ENCODE data around the gene MRPL36. TPM values are rescaled to one million over a fixed set of nuclear protein-coding genes. Genes with fewer than 3 reads are reported as not detected.

The MRPL36 gene
- total RNA-seq, 2 experiments from 2014 or later = 110 to 111 TPM

- ChIA-PET CTCF (interaction anchor here (1.2 to 2.1 kb wide), 2 partner anchors 8 to 29 kb away, joined by 4 read pairs; partner anchors contain the start of gene MRPL36), POLR2A (no interaction called here)
Measured at GRCh38 chr5:1771149-1772065, 28.2 kb downstream of the MRPL36 start.

DNA sequence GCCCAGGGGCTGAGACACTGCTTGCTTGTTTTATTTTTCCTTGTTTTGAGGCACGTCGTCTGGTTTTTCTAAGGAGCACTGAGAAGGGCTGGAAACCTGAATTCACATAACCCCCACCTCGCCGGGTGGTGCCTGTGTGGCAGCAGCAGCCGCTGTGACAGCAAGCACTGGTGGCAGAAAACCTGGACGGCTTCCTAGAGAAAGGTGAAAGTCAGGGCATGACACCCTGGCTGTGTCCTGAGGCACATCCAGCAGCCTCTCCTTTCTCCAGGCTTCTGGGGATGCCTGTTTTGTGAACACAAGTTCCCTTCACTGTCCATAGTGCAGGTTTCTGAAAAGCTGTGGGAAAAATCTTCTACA lies 29.2 kb downstream of the MRPL36 start:
- CTCF ChIA-PET = no interaction called here
- POLR2A ChIA-PET = no interaction called here

- ChIA-PET CTCF (no interaction called here), POLR2A (no interaction called here)
Measured at GRCh38 chr5:1769752-1770442, 29.7 kb downstream of the MRPL36 start.

DNA sequence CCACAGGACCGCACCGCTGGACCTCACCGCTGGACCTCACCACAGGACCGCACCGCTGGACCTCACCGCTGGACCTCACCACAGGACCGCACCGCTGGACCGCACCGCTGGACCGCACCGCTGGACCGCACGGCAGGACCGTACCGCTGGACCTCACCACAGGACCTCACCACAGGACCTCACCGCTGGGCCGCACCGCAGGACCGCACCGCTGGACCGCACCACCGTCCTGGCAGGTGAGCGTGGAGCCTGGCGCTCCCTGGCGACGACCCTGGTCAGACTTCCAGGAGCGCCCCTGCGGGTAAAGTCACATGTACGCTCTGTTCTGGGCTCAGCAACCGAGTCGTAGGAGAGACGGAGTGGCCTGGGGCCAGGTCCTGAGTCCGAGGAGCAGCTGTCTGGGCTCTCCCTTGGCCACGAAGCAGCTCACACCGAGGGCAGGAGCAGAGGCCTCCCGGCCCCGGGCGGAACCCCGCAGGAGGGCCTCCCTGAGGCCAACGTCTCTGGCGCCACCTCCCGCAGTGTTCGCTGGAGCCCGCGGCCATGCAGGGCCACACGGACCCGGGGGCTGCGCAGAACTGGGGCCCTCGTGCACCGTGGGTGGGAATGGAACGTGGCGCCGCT lies 30.5 kb downstream of the MRPL36 start:
- CTCF ChIA-PET = no interaction called here
- POLR2A ChIA-PET = no interaction called here

GRCh38 chr5:1768283-1769000 lies 31.2 kb downstream of the MRPL36 start:
- POLR2A ChIA-PET = no interaction called here

DNA sequence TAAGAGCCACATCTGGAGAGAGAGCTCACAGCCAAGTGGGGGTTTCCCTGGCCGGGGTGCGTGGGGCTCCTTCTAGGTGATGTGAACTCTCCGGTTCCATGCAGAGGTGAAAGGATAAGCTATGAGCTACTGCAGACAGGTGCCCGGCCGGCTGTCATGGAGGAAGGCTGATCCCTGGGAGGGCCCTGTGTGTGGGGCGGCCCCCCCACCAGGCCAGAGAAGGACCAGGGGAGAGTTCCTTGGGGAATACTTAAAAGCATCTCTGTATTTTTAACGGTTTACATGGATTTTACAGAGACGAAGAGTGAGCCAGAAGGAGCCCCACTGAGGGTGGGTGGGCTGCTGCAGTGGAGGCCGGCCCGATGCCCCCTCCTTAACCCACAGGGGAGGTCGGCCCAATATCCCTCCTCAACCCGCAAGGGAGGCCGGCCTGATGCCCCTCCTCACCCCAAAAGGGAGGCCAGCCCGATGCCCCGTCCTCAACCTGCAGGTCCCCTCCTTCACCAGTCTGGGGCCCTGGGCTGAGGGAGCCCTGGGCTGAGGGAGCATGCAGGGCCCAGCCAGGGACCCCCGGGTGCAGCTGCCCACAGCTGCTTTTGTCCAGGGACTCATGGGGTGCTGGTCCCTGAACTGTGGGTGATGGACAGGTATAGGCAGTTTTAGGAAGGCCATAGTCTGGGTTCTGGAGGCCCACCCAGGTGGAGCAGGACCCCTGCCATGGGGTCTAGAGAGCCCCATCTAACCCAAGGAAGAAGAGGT lies 31.9 kb downstream of the MRPL36 start:
- ChIA-PET CTCF (no interaction called here), POLR2A (no interaction called here)

More at GRCh38 chr5:1768283-1769000, 31.2 kb downstream of the MRPL36 start:
- CTCF ChIA-PET = no interaction called here

- ChIA-PET CTCF (no interaction called here), POLR2A (no interaction called here)
Measured at GRCh38 chr5:1765880-1766235, 33.8 kb downstream of the MRPL36 start.

GRCh38 chr5:1765141-1765879 lies 34.3 kb downstream of the MRPL36 start:
- ChIA-PET CTCF (interaction anchor here (0.6 kb wide), 1 partner anchor 253 kb away, joined by 3 read pairs; no protein-coding TSS in a partner anchor), POLR2A (no interaction called here)

DNA sequence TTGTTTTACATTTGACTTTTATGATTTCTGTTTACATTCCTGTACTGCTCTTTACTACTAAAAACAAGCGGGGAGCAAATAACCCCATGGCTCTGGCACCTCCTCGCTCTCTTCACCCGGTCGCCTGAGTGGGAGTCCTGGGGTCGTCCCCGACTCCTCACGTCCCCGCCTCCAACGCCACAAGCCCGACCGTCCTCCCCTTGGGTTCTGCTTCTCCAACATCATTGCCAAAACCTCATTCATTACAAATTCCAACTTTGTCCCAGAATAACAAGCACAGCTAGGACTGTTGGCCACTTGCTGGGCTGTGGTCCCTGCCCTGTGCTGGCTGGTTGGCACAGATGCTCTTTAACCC lies 35.1 kb downstream of the MRPL36 start:
- CTCF ChIA-PET = interaction anchor here (0.6 kb wide), 1 partner anchor 254 kb away, joined by 3 read pairs; no protein-coding TSS in a partner anchor
- POLR2A ChIA-PET = no interaction called here

- CTCF ChIA-PET = interaction anchor here (0.9 kb wide), 1 partner anchor 9 kb away, joined by 4 read pairs; no protein-coding TSS in a partner anchor
- POLR2A ChIA-PET = no interaction called here
Measured at GRCh38 chr5:1763960-1764605, 35.6 kb downstream of the MRPL36 start.

DNA sequence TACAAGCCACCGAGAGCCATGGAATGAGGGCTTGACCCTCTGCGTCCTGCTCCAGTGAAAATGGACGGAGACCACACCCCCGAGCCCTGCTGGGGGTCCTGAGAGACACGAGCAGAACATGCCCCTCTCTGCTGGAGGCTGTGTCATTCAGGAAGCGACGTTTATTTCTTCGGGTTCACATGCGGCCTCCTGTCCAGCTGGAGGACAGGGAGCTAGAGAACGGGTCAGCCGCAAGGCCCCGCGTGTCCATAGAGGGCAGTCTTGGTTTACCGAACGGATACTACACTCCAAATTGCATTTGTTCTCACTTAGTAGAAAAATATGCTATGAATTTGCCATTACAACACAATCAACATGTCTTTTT lies 36.1 kb downstream of the MRPL36 start:
- ChIA-PET POLR2A (no interaction called here), CTCF (interaction anchor here (0.9 to 1.0 kb wide), 2 partner anchors 9 to 11 kb away, joined by 3 to 4 read pairs; no protein-coding TSS in a partner anchor)

- POLR2A ChIA-PET = no interaction called here
Measured at GRCh38 chr5:1762883-1763547, 36.6 kb downstream of the MRPL36 start.

GRCh38 chr5:1762121-1762882 lies 37.3 kb downstream of the MRPL36 start:
- CTCF ChIA-PET = interaction anchor here (1.6 kb wide), 1 partner anchor 10 kb away, joined by 4 read pairs; no protein-coding TSS in a partner anchor
- POLR2A ChIA-PET = no interaction called here

More at GRCh38 chr5:1762883-1763547, 36.6 kb downstream of the MRPL36 start:
- CTCF ChIA-PET = interaction anchor here (0.9 to 1.6 kb wide), 3 partner anchors 10 to 12 kb away, joined by 3 to 4 read pairs (median 4); no protein-coding TSS in a partner anchor

DNA sequence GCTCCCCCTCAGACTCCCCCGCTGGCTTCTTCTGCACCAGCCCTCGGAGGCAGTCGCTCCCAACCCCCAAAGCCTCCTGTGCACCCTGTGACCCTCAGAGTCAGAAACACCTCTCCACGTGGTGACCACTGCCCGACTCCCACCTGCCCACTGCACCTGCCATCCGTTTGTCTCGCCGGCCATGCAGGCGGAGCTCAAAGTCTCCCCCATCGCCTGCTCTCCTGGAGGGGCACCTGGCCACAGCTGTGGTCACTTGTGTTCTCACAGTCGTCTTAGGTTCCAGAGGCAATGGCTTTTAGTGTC lies 38.2 kb downstream of the MRPL36 start:
- CTCF ChIA-PET = interaction anchor here (1.6 kb wide), 1 partner anchor 11 kb away, joined by 4 read pairs; no protein-coding TSS in a partner anchor
- POLR2A ChIA-PET = no interaction called here

- CTCF ChIA-PET = interaction anchor here (1.6 kb wide), 1 partner anchor 12 kb away, joined by 4 read pairs; no protein-coding TSS in a partner anchor
- POLR2A ChIA-PET = no interaction called here
Measured at GRCh38 chr5:1760656-1761452, 38.8 kb downstream of the MRPL36 start.

- ChIA-PET CTCF (no interaction called here), POLR2A (no interaction called here)
Measured at GRCh38 chr5:1760231-1760630, 39.4 kb downstream of the MRPL36 start.

Measured in activated CD8-positive, alpha-beta memory T cell treated with anti-CD3 and anti-CD28 coated beads for 36 hours (primary cell).